Cardiac muscle cell (in vitro differentiated cells and primary cell): ENCODE results near the gene ANKRD39. TPM values are rescaled to one million over a fixed set of nuclear protein-coding genes. Genes with fewer than 3 reads are reported as not detected.

Experiments used
- DNase-seq, 2 donors: peaks; one replicate each; pipeline versions ENCODE4 v3.0.0 to v3.0.0-alpha.2; 2010 to 2017; ENCODE audit warnings: low read depth in 1 of 2, low spot score in 1 of 2
- H3K27ac ChIP-seq: fragments of 200-600 bp; sonication (generic); 2 replicates; pipeline ENCODE4 v1.5.1; 2016
- H3K27me3 ChIP-seq: fragments of 200-600 bp; sonication (generic); 2 replicates; pipeline ENCODE4 v1.6.0; 2016; ENCODE audit warnings: control low read depth
- H3K36me3 ChIP-seq: fragments of 200-600 bp; sonication (generic); 2 replicates; pipeline ENCODE4 v1.5.1; 2016; ENCODE audit warnings: control low read depth
- H3K4me1 ChIP-seq: fragments of 200-600 bp; sonication (generic); 2 replicates; pipeline ENCODE4 v1.8.1; 2017; ENCODE audit warnings: low read depth, mild to moderate bottlenecking, mixed run types
- H3K4me3 ChIP-seq: fragments of 200-600 bp; sonication (generic); 2 replicates; pipeline ENCODE4 v1.5.1; 2016; ENCODE audit warnings: mild to moderate bottlenecking
- H3K9me3 ChIP-seq: fragments of 200-600 bp; sonication (generic); 2 replicates; pipeline ENCODE4 v1.5.1; 2017; ENCODE audit warnings: low read depth, mild to moderate bottlenecking, control low read depth
- polyA plus RNA-seq: library from polyadenylated mRNA; unstranded; fragments of >200 nt; fragmentation: Nextera tagmentation; extraction: Ambion mirVana; gene quantifications from 2 replicates; pipeline ENCODE4 v1.2.1, GENCODE V29; 2016
- total RNA-seq: library from RNA; depleted of rRNA; stranded (reverse); fragments of >200 nt; gene quantifications from 2 replicates; pipeline ENCODE4 v1.2.3, GENCODE V29; 2016
- TF ChIP-seq, protein P1 (sequence below): IDR thresholded peaks from 2 replicates; pipeline ENCODE4 v1.5.1; 2012; ENCODE audit warnings: low read depth, mild to moderate bottlenecking, low read length

ANKRD39 gene
- total and polyA plus RNA-seq, 2 experiments from 2014 or later = 27.8 to 32.3 TPM

DNA sequence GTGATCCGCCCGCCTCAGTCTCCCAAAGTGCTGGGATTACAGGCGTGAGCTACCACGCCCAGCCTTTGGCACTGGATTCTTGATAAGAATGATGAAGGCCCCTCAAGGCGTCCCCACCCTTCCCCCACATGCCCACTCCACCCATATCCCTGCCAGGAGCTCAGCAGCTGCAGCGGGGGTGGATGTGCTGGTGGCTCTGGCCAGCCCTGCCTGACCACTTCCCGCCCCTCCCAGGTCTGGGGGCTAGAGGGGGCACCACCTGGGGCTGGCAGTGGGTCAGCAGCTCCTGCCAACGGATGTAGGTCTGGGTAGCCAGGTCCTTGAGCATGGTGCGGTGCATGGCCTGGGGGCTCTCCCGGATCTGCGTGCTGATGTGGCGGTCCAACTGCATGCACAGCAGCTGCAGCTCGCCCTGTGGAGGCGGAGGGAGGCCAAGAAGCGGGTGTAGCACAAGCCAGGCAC lies 19.8 kb upstream of the ANKRD39 start:
- Histone ChIP-seq H3K4me3 (no peak overlapping the region), H3K36me3 (no peaks in the 10 kb centered on the region), H3K4me1 (peaks cover 16% of the 10 kb centered on the region), H3K9me3 (no peaks in the 10 kb centered on the region), H3K27ac (no peak overlapping the region), H3K27me3 (no peaks in the 10 kb centered on the region)
- DNase-seq = no peak
- TF ChIP-seq, protein P1, sequence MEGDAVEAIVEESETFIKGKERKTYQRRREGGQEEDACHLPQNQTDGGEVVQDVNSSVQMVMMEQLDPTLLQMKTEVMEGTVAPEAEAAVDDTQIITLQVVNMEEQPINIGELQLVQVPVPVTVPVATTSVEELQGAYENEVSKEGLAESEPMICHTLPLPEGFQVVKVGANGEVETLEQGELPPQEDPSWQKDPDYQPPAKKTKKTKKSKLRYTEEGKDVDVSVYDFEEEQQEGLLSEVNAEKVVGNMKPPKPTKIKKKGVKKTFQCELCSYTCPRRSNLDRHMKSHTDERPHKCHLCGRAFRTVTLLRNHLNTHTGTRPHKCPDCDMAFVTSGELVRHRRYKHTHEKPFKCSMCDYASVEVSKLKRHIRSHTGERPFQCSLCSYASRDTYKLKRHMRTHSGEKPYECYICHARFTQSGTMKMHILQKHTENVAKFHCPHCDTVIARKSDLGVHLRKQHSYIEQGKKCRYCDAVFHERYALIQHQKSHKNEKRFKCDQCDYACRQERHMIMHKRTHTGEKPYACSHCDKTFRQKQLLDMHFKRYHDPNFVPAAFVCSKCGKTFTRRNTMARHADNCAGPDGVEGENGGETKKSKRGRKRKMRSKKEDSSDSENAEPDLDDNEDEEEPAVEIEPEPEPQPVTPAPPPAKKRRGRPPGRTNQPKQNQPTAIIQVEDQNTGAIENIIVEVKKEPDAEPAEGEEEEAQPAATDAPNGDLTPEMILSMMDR = no peak

DNA sequence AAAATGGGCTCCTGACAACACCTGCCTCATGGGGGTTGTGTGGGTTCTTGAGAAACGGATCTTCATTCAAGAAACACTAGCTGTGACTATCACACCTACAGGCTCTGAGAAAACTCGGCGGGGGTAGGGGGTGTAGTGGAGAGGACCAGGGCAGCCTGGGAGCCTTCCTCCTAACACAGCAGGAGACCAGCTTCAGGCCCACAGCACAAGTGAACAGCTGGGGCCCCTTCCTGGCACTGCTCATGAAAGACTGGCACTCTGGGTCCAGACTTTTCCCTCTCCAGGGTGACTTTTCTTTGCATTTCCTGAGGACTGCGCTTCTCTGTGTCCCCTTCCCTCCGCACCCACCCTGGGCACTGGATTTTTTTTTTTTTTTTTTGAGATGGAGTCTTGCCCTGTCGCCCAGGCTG lies 19.2 kb upstream of the ANKRD39 start:
- Histone ChIP-seq H3K27me3 (no peaks in the 10 kb centered on the region), H3K4me1 (peaks cover 16% of the 10 kb centered on the region), H3K36me3 (no peaks in the 10 kb centered on the region), H3K4me3 (no peak overlapping the region), H3K9me3 (no peaks in the 10 kb centered on the region), H3K27ac (no peak overlapping the region)
- DNase-seq = no peak
- TF ChIP-seq, protein P1 = no peak

DNA sequence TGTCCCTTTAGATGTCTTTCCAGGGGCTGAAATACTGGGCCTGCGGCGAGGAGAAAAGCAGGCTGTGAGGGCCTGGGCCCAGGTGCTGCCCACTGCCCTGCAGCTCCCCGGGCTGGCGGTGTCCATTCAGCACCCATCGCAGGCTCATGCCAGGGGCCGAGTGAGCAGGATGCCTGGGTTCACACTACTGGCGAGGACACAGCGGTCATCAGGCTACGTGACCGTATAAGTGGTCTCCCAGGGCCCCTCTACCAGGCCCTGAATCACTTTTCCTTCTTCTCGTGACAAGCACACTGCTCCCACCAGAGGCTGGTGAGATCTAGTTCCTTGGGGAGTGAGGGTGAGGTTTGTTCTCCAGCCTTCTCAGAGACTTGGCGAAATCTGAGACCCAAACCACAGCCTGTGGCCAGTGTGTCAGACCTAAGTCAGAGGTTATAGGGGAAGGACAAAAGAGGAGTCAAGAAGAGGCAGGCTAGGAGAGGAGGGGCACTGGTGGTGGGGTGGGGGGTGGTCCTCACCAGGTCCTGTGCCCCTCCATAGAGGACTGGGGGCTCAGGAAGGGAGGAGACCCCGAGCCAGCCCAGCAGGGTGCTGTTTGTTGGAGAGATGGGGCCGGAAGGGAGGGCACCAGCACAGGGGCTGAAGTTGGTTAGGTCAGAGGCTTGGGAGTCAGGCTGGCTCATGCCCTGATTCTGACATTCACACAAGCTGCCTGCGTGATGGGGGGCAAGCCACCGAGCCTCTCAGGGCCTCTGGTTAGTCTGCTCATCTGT lies 18.6 kb upstream of the ANKRD39 start:
- Histone ChIP-seq H3K27me3 (no peaks in the 10 kb centered on the region), H3K4me3 (no peak overlapping the region), H3K27ac (no peak overlapping the region), H3K36me3 (no peaks in the 10 kb centered on the region), H3K9me3 (no peaks in the 10 kb centered on the region), H3K4me1 (peaks cover 10% of the 10 kb centered on the region)
- TF ChIP-seq, protein P1 = no peak
- DNase-seq = no peak

DNA sequence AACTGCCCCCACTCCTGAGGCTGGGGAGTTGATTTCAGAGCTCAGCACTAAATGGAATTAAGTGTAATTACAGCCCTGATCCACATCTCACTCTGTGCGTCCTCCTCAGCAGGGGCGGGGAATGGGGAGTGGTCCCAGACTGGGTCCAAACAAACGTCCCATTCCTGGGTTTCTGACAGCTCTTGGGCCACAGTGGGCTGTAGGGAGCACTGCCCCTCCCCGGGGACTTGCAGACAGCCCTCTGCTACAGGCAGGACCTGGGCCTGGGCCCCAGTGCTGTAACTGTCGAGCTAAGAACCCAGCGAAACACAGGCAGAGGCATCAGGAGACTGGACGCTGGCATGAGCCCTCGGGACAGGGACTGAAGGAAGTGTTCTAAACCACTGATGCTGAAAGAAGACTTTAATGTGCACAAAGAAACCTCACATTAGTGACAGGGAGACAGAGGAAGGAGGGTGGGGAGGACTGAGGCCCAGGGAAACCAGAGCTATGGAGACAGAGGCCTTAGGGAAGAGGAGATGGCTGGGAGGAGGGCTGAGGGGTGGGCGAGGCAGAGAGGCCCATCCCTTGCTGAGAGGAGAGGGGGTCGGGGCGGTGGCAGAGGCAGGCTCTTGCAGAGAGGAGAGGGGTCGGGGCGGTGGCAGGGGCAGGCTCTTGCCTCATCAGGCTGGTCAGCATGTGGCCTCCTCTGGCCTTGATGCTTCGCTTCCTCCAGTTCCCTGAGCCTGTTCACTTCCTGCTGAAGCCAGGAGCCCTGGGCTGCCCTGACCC lies 17.9 kb upstream of the ANKRD39 start:
- no peaks in the 10 kb centered on the region for H3K36me3 ChIP-seq
- H3K27me3 ChIP-seq = no peaks in the 10 kb centered on the region
- no peaks in the 10 kb centered on the region for H3K9me3 ChIP-seq
- DNase-seq = no peak
- no peak overlapping the region for H3K4me3 ChIP-seq
- TF ChIP-seq, protein P1 = no peak
- no peak overlapping the region for H3K27ac ChIP-seq
- H3K4me1 ChIP-seq = peaks cover 8% of the 10 kb centered on the region

DNA sequence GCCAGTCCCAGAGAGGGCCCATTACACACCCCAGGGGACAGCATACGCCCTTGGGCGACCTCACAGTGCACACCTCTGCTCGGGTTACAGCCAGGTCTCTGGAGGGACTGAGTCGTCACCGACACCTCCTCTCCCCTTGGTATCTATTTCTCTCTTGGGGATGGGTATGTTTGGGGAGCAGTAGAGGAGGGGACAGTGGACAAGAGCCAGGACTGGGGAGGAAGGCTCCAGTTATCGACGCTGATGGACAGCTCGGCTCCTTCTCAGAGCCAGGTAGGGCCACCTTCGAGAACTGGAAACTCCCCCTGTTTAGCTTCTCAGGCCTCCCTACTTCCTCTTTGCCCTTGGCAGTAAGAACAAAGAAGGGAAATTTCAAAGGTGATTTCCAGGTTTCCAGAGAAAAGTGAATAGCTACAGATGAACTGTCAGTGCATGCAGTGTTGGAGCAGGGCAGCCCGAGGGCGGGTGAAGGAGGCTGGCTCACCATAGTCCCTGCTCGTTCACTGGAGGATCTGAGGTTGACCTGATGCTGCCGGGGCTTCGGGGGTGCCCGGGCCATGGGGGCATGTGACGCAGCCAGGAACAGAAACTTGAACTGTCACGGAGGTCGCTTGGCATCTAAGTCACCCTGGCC lies 16.5 kb upstream of the ANKRD39 start:
- Histone ChIP-seq H3K4me1 (peaks cover 10% of the 10 kb centered on the region), H3K36me3 (no peaks in the 10 kb centered on the region), H3K4me3 (no peak overlapping the region), H3K27me3 (no peaks in the 10 kb centered on the region), H3K9me3 (no peaks in the 10 kb centered on the region), H3K27ac (peak overlapping the region; percentile 6)
- TF ChIP-seq, protein P1 = no peak
- no peak for DNase-seq
